Activated CD8-positive, alpha-beta memory T cell treated with anti-CD3 and anti-CD28 coated beads, Interleukin-2, amount 10 ng/mL, durations not matched to agents 7 days and 5 days (primary cell): Measurements from ENCODE around the gene TTYH3. TPM values are rescaled to one million over a fixed set of nuclear protein-coding genes. Genes with fewer than 3 reads are reported as not detected.

Source experiments
- total RNA-seq, 2 experiments: library from RNA; stranded (reverse); gene quantifications; one replicate each; pipeline ENCODE4 v1.2.3, GENCODE V29; 2021

Gene TTYH3
- total RNA-seq, 2 experiments from 2014 or later: 19.9 to 31.7 TPM

Other genes with a start within 250 kb of the TTYH3 start
- gene CHST12, start 228.4 kb upstream of the TTYH3 start, total RNA-seq: 100 to 1,000 TPM in 1 of 2 experiments, 10 to 100 TPM in 1; 70.8 to 103 TPM
- not detected for gene GRIFIN, start 155.6 kb upstream of the TTYH3 start, total RNA-seq
- 100 to 1,000 TPM; 101 to 104 TPM for gene LFNG, start 112.2 kb upstream of the TTYH3 start, total RNA-seq
- gene BRAT1, start 76.5 kb upstream of the TTYH3 start, total RNA-seq: 10 to 100 TPM; 41.5 to 43.5 TPM
- gene IQCE, start 73.0 kb upstream of the TTYH3 start, total RNA-seq: 10 to 100 TPM; 14.9 to 15.2 TPM
- gene AMZ1, start 56.2 kb downstream of the TTYH3 start, total RNA-seq: under 1 TPM; 0.29 to 0.40 TPM
- 10 to 100 TPM; 14.4 to 18.6 TPM for gene GNA12, start 212.3 kb downstream of the TTYH3 start, total RNA-seq